Ovary (tissue), 9 donors: ENCODE data around the gene GPR63. TPM values are rescaled to one million over a fixed set of nuclear protein-coding genes. Genes with fewer than 3 reads are reported as not detected.

Experiments used
- DNase-seq, 5 donors: peaks; one replicate each; pipeline ENCODE4 v3.0.0-alpha.2; 2019 to 2020
- H3K27ac ChIP-seq, 2 donors: fragments of 200-600 bp; one replicate each; pipeline versions ENCODE4 v1.5.1 to v1.8.0; 2019 to 2022
- H3K27me3 ChIP-seq: fragments of 200-600 bp; one replicate; pipeline ENCODE4 v1.8.0; 2022
- H3K36me3 ChIP-seq: fragments of 200-600 bp; sonication (generic); one replicate; pipeline ENCODE4 v1.5.1; 2019
- H3K4me1 ChIP-seq: one replicate; pipeline ENCODE4 v1.8.1; 2013; ENCODE audit warnings: mild to moderate bottlenecking, moderate library complexity; ENCODE audit not compliant: insufficient read depth
- H3K4me3 ChIP-seq: fragments of 200-600 bp; sonication (generic); one replicate; pipeline ENCODE4 v1.5.1; 2017
- H3K9me3 ChIP-seq, 2 donors: fragments of 200-600 bp in 1 of 2; sonication (generic) in 1 of 2; one replicate each; pipeline versions ENCODE4 v1.5.1 to v1.8.1; 2013 to 2019; ENCODE audit warnings: mild to moderate bottlenecking in 1 of 2, moderate library complexity in 1 of 2
- EP300 ChIP-seq: sonication (generic); formaldehyde crosslinking; IDR thresholded peaks from one replicate; pipeline ENCODE4 v1.6.1; 2017; ENCODE audit warnings: antibody characterized with exemption
- POLR2A ChIP-seq: fragments of 450-650 bp; IDR thresholded peaks from one replicate; pipeline ENCODE4 v1.6.1; 2017; ENCODE audit warnings: antibody characterized with exemption, mild to moderate bottlenecking, moderate library complexity
- WGBS, 3 donors: extraction: QIAGEN DNeasy Blood & Tissue Kit in 1 of 3; methylation state at CpG; one replicate each; pipeline versions ENCODE4 v1.1.5 to v1.1.7; 2013 to 2017; 5-methylcytosine and 5-hydroxymethylcytosine counted together
- intact Hi-C, 4 donors: fragments of 100-400 bp; cut with DNase I; formaldehyde crosslinking; loops; one replicate each; pipeline versions ENCODE4 v1.11.0 to v1.15.1; 2022 to 2023
- polyA plus RNA-seq, 2 donors: library from polyadenylated mRNA; stranded (reverse); fragments of 200-250 nt in 1 of 2; fragments of 350-450 nt in 1 of 2; fragmentation: Illumina TruSeq in 1 of 2; extraction: RNeasy Lipid Tissue Mini Kit (QIAGEN cat#74804) in 1 of 2; gene quantifications; one replicate each; pipeline ENCODE4 v1.2.3, GENCODE V29; 2013 to 2014
- total RNA-seq, 7 donors: library from RNA; depleted of rRNA in 2 of 7; stranded (reverse); fragments of >200 nt in 2 of 7; fragmentation: NEBNext Ultra II Directional in 3 of 7; extraction: Animal tissue kit (Norgen Biotek cat#: 25700) in 3 of 7; gene quantifications; one replicate each; pipeline versions ENCODE4 v1.1.0 to v1.2.4, GENCODE V29; 2016 to 2023
- TF ChIP-seq, protein P1 (sequence below), 3 donors: fragments of 450-650 bp in 2 of 3; fragments of 200-600 bp in 1 of 3; IDR thresholded peaks; one replicate each; pipeline versions ENCODE4 v1.5.1 to v1.8.0; 2016 to 2022; ENCODE audit warnings: antibody characterized with exemption in 3 of 3, mild to moderate bottlenecking in 1 of 3
- donor health status: DM: no; HTN: no; CAD: no; lungs with moderate emphysema.
- donor health status: DM: no; HTN: no; CAD: no.
- donor health status: Bipolar disorder and iron deficiency.
- donor health status: DM: yes; HTN: yes; CAD: no.
- donor health status: DM: no; HTN: no; CAD: no.
- donor health status: DM: yes; HTN: yes; CAD: no.

GPR63 gene
- total and polyA plus RNA-seq, 9 donors: 1.3 to 2.5 (median 1.7) TPM

DNA sequence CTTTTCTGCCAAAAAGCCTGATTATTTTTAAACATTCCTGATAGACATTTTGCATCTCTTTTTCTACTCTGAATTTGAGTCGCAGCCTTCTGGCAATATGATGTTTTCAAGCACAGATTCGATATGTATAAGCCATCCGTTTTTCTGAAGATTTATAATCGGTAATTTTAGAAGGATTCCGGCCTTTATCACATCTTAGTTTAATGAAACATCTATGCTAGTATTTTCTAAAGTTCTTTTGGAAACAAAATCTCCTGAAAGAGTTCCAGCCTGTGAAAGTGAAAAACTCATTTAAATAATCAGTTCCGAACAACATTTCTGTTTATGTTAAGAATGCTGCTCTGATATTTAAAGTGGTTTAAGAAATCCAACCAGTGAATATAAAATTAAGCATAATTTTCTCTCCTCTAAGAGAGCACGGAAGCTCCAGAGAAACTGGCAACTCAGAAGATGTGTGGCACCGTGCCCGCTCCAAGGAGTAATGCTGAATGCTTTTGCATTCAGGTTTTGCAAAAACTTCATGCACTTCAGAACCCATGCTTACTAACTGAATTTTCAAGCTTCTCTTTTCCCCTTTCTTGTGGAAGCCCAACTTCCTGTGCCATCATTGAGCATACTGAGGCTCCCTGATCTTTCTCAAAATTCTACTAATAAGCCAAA lies 39.7 kb upstream of the GPR63 start:
- peak in 1 of 5 donors; percentile 43 for DNase-seq
- no peaks in the 10 kb centered on the region for H3K9me3 ChIP-seq
- no peaks in the 10 kb centered on the region for H3K27me3 ChIP-seq
- WGBS, 3 donors: 19 to 41% (median 30%) methylated on average over 9 of the region's 9 CpGs
- H3K27ac ChIP-seq: no peak overlapping the region
- H3K36me3 ChIP-seq: no peaks in the 10 kb centered on the region
- TF ChIP-seq, protein P1, sequence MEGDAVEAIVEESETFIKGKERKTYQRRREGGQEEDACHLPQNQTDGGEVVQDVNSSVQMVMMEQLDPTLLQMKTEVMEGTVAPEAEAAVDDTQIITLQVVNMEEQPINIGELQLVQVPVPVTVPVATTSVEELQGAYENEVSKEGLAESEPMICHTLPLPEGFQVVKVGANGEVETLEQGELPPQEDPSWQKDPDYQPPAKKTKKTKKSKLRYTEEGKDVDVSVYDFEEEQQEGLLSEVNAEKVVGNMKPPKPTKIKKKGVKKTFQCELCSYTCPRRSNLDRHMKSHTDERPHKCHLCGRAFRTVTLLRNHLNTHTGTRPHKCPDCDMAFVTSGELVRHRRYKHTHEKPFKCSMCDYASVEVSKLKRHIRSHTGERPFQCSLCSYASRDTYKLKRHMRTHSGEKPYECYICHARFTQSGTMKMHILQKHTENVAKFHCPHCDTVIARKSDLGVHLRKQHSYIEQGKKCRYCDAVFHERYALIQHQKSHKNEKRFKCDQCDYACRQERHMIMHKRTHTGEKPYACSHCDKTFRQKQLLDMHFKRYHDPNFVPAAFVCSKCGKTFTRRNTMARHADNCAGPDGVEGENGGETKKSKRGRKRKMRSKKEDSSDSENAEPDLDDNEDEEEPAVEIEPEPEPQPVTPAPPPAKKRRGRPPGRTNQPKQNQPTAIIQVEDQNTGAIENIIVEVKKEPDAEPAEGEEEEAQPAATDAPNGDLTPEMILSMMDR (IDR thresholded peaks at IDR 0.05): no peak
- TF ChIP-seq EP300 (no peak), POLR2A (no peak)
- H3K4me3 ChIP-seq: no peak overlapping the region
- no peaks in the 10 kb centered on the region for H3K4me1 ChIP-seq
- intact Hi-C loops: no loop called here

DNA sequence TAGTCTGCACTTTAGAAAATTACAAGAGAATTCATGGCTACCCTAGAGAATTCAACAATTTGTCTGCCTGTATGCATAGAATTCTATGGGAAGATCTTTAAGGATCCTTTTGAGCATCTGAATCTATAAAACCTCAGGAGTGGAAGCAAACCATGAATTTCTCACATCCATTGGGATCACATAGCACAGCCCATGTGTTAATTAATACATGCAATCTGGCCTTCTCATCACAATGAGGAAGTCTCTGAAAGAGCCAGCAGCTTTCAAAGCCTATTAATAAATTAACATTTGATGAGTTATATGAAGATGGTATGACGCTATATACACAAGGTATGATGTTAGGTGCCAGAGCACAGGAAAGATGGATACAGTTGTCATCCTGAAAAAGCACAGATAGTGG lies 35.7 kb upstream of the GPR63 start:
- 92 to 97% (median 94%) methylated on average over 1 of the region's 1 CpG for WGBS, 3 donors
- Histone ChIP-seq H3K4me1 (no peaks in the 10 kb centered on the region), H3K27me3 (no peaks in the 10 kb centered on the region), H3K4me3 (no peak overlapping the region), H3K9me3 (no peaks in the 10 kb centered on the region), H3K27ac (no peak overlapping the region), H3K36me3 (no peaks in the 10 kb centered on the region)
- TF ChIP-seq, protein P1 (IDR thresholded peaks at IDR 0.05): no peak
- TF ChIP-seq POLR2A: no peak
- TF ChIP-seq EP300: no peak
- intact Hi-C loops: no loop called here
- DNase-seq: no peak

- Histone ChIP-seq H3K4me1 (no peaks in the 10 kb centered on the region), H3K27ac (no peak overlapping the region), H3K4me3 (no peak overlapping the region), H3K36me3 (no peaks in the 10 kb centered on the region), H3K9me3 (no peaks in the 10 kb centered on the region), H3K27me3 (no peaks in the 10 kb centered on the region)
- intact Hi-C loops: loop anchor here in 1 of 4 donors (10.0 kb wide), 1 partner anchor 1030 kb away; no protein-coding TSS in a partner anchor
- no peak for DNase-seq
- 78 to 81% (median 81%) methylated on average over 3 of the region's 3 CpGs for WGBS, 3 donors
- no peak for TF ChIP-seq EP300
- TF ChIP-seq, protein P1 (IDR thresholded peaks at IDR 0.05): no peak
- TF ChIP-seq POLR2A: no peak
These were observed 27.8 kb upstream of the GPR63 start for GRCh38 chr6:96865055-96865405.

- WGBS, 3 donors: 27 to 73% (median 53%) methylated on average over 3 of the region's 3 CpGs
- Histone ChIP-seq H3K4me1 (no peaks in the 10 kb centered on the region), H3K9me3 (no peaks in the 10 kb centered on the region), H3K36me3 (no peaks in the 10 kb centered on the region), H3K27me3 (no peaks in the 10 kb centered on the region), H3K4me3 (no peak overlapping the region), H3K27ac (no peak overlapping the region)
- intact Hi-C loops: loop anchor here in 1 of 4 donors (10.0 kb wide), 1 partner anchor 1030 kb away; no protein-coding TSS in a partner anchor
- TF ChIP-seq EP300 (no peak), POLR2A (no peak)
- TF ChIP-seq, protein P1 (IDR thresholded peaks at IDR 0.05): no peak
- DNase-seq: no peak
These were observed 27.2 kb upstream of the GPR63 start for GRCh38 chr6:96864216-96865054.
